Sigmoid colon (tissue), 7 donors: ENCODE results near the gene NRXN3. TPM values are rescaled to one million over a fixed set of nuclear protein-coding genes. Genes with fewer than 3 reads are reported as not detected.
A peak's percentile ranks its signal among the peaks of the same experiment; 100 is the strongest.

ENCODE experiments used
- DNase-seq: peaks from one replicate; pipeline ENCODE4 v3.0.0-alpha.2; 2019
- H3K27ac ChIP-seq, 4 donors: fragments of 200-600 bp; sonication (generic); one replicate each; pipeline ENCODE4 v1.5.1; 2016 to 2019; ENCODE audit warnings: mild to moderate bottlenecking in 1 of 4
- H3K27me3 ChIP-seq, 3 donors: fragments of 200-600 bp; sonication (generic); one replicate each; pipeline ENCODE4 v1.5.1; 2019; ENCODE audit warnings: mild to moderate bottlenecking in 1 of 3
- H3K36me3 ChIP-seq, 4 donors: fragments of 200-600 bp; sonication (generic); one replicate each; pipeline ENCODE4 v1.5.1; 2016 to 2019
- H3K4me1 ChIP-seq, 4 donors: fragments of 200-600 bp; sonication (generic); one replicate each; pipeline ENCODE4 v1.5.1; 2017 to 2019
- H3K4me3 ChIP-seq, 4 donors: fragments of 200-600 bp; sonication (generic); one replicate each; pipeline ENCODE4 v1.5.1; 2017 to 2019; ENCODE audit warnings: mild to moderate bottlenecking in 2 of 4, moderate library complexity in 1 of 4
- H3K9me3 ChIP-seq, 4 donors: fragments of 200-600 bp in 3 of 4; sonication (generic) in 3 of 4; one replicate each; pipeline versions ENCODE4 v1.5.1 to v1.6.1; 2013 to 2019
- CTCF ChIP-seq, 4 experiments: fragments of 450-650 bp in 3 of 4; fragments of 200-600 bp in 1 of 4; IDR thresholded peaks; one replicate each; pipeline ENCODE4 v1.5.1; 2016 to 2019; ENCODE audit warnings: antibody characterized with exemption in 4 of 4, mild to moderate bottlenecking in 3 of 4, moderate library complexity in 2 of 4
- EP300 ChIP-seq, 4 donors: sonication (generic); formaldehyde crosslinking; IDR thresholded peaks; one replicate each; pipeline ENCODE4 v1.6.1; 2017; ENCODE audit warnings: antibody characterized with exemption in 4 of 4
- POLR2A ChIP-seq, 2 donors: fragments of 450-650 bp; IDR thresholded peaks; one replicate each; pipeline ENCODE4 v1.6.1; 2016; ENCODE audit warnings: antibody characterized with exemption in 2 of 2, mild to moderate bottlenecking in 2 of 2, moderate library complexity in 2 of 2
- POLR2AphosphoS5 ChIP-seq, 4 donors: sonication (generic); formaldehyde crosslinking; IDR thresholded peaks; one replicate each; pipeline ENCODE4 v1.6.1; 2017; ENCODE audit warnings: antibody characterized with exemption in 4 of 4
- WGBS, 2 donors: extraction: QIAGEN DNeasy Blood & Tissue Kit; methylation state at CpG; one replicate each; pipeline ENCODE4 v1.1.7; 2013; 5-methylcytosine and 5-hydroxymethylcytosine counted together
- intact Hi-C: fragments of 100-400 bp; cut with DNase I; formaldehyde crosslinking; loops from one replicate; pipeline ENCODE4 v1.15.1; 2023
- polyA plus RNA-seq, 3 donors: library from polyadenylated mRNA; stranded (reverse); fragments of 200-250 nt; gene quantifications; one replicate each; pipeline ENCODE4 v1.2.3, GENCODE V29; 2013
- total RNA-seq, 4 donors: library from RNA; depleted of rRNA; stranded (reverse); fragments of >200 nt; gene quantifications; one replicate each; pipeline ENCODE4 v1.1.0, GENCODE V29; 2016
- donor health status: healthy with polysubstance abuse.
- donor health status: Bipolar disorder and iron deficiency.
- donor health status: healthy.

NRXN3 gene
- total and polyA plus RNA-seq, 7 donors, result 0.23 to 46.3 (median 23.2) TPM

GRCh38 chr14:79586416-79586815 is 1416.2 kb downstream of the NRXN3 start:
- DNase-seq, result no peak
- Histone ChIP-seq H3K27me3 (no peaks in the 10 kb centered on the region), H3K36me3 (no peaks in the 10 kb centered on the region), H3K27ac (no peak overlapping the region), H3K4me1 (peaks cover 0 to 29% (median 16%) of the 10 kb centered on the region in 4 donors), H3K9me3 (no peaks in the 10 kb centered on the region), H3K4me3 (no peak overlapping the region)
- 52 to 86% methylated on average over 5 of the region's 5 CpGs for WGBS, 2 donors
- TF ChIP-seq EP300 (IDR thresholded peaks at IDR 0.05), result no peak
- no peak for TF ChIP-seq CTCF (IDR thresholded peaks at IDR 0.05)
- TF ChIP-seq POLR2AphosphoS5 (IDR thresholded peaks at IDR 0.05), result no peak
- TF ChIP-seq POLR2A (IDR thresholded peaks at IDR 0.05), result no peak
- intact Hi-C loops, result no loop called here

- intact Hi-C loops, result no loop called here
- no peaks in the 10 kb centered on the region for H3K9me3 ChIP-seq
- no peaks in the 10 kb centered on the region for H3K36me3 ChIP-seq
- no peaks in the 10 kb centered on the region for H3K27me3 ChIP-seq
- no peak for TF ChIP-seq EP300 (IDR thresholded peaks at IDR 0.05)
- TF ChIP-seq POLR2A (IDR thresholded peaks at IDR 0.05), result no peak
- no peak for TF ChIP-seq POLR2AphosphoS5 (IDR thresholded peaks at IDR 0.05)
- TF ChIP-seq CTCF (IDR thresholded peaks at IDR 0.05), result no peak
- no peak overlapping the region for H3K4me3 ChIP-seq
- peak overlapping the region in 1 of 4 donors; percentile 38 for H3K27ac ChIP-seq
- H3K4me1 ChIP-seq, result peaks cover 0 to 29% (median 16%) of the 10 kb centered on the region in 4 donors
- DNase-seq, result no peak
- WGBS, 2 donors, result 42 to 75% methylated on average over 7 of the region's 7 CpGs
These were observed 1416.9 kb downstream of the NRXN3 start for GRCh38 chr14:79586989-79587598.

- Histone ChIP-seq H3K36me3 (no peaks in the 10 kb centered on the region), H3K4me3 (no peak overlapping the region), H3K27me3 (no peaks in the 10 kb centered on the region), H3K4me1 (peaks cover 0 to 29% (median 16%) of the 10 kb centered on the region in 4 donors), H3K9me3 (no peaks in the 10 kb centered on the region), H3K27ac (no peak overlapping the region)
- no peak for DNase-seq
- intact Hi-C loops, result no loop called here
- 76 to 89% methylated on average over 1 of the region's 1 CpG for WGBS, 2 donors
- no peak for TF ChIP-seq EP300 (IDR thresholded peaks at IDR 0.05)
- TF ChIP-seq CTCF (IDR thresholded peaks at IDR 0.05), result no peak
- TF ChIP-seq POLR2A (IDR thresholded peaks at IDR 0.05), result no peak
- TF ChIP-seq POLR2AphosphoS5 (IDR thresholded peaks at IDR 0.05), result no peak
These were observed 1417.7 kb downstream of the NRXN3 start for GRCh38 chr14:79587875-79588274.

GRCh38 chr14:79588398-79588797 is 1418.2 kb downstream of the NRXN3 start:
- intact Hi-C loops, result no loop called here
- WGBS, 2 donors, result 73 to 75% methylated on average over 2 of the region's 2 CpGs
- no peaks in the 10 kb centered on the region for H3K9me3 ChIP-seq

More at GRCh38 chr14:79588398-79588797, 1418.2 kb downstream of the NRXN3 start:
- Histone ChIP-seq H3K27me3 (no peaks in the 10 kb centered on the region), H3K27ac (no peak overlapping the region), H3K4me3 (no peak overlapping the region), H3K36me3 (no peaks in the 10 kb centered on the region), H3K4me1 (peaks cover 0 to 29% (median 16%) of the 10 kb centered on the region in 4 donors)
- TF ChIP-seq POLR2AphosphoS5 (IDR thresholded peaks at IDR 0.05) (no peak), CTCF (IDR thresholded peaks at IDR 0.05) (no peak), EP300 (IDR thresholded peaks at IDR 0.05) (no peak), POLR2A (IDR thresholded peaks at IDR 0.05) (no peak)
- DNase-seq, result no peak
